ENCODE data around the gene MAST2.

DNA sequence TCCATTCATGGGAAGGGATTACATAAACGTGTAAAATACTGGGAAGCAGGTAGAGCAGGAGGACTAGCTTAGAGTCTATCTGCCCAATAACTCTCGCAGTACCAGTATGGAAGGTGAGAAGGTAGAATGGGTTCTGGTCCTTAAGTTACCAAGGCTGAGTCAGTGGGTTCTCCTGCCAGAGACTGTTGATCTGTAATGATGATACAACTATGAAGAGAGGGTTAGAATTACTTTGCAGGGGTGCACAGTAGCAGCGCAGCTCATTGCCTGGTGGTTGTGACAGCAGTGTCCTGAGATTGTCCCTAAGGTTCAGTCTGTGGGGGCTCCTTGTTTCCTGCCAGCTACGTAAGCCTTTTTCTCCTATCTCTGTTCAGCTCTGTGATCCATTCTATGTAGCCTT is 2.5 kb upstream of the MAST2 start:
- TF ChIP-seq, protein P1, sequence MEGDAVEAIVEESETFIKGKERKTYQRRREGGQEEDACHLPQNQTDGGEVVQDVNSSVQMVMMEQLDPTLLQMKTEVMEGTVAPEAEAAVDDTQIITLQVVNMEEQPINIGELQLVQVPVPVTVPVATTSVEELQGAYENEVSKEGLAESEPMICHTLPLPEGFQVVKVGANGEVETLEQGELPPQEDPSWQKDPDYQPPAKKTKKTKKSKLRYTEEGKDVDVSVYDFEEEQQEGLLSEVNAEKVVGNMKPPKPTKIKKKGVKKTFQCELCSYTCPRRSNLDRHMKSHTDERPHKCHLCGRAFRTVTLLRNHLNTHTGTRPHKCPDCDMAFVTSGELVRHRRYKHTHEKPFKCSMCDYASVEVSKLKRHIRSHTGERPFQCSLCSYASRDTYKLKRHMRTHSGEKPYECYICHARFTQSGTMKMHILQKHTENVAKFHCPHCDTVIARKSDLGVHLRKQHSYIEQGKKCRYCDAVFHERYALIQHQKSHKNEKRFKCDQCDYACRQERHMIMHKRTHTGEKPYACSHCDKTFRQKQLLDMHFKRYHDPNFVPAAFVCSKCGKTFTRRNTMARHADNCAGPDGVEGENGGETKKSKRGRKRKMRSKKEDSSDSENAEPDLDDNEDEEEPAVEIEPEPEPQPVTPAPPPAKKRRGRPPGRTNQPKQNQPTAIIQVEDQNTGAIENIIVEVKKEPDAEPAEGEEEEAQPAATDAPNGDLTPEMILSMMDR (IDR thresholded peaks at IDR 0.05): no peak
- TF ChIP-seq POLR2A (IDR thresholded peaks at IDR 0.05): no peak
